Measurements from ENCODE around the gene TMEM37. TPM values are rescaled to one million over a fixed set of nuclear protein-coding genes. Genes with fewer than 3 reads are reported as not detected.
A peak's percentile ranks its signal among the peaks of the same experiment; 100 is the strongest.

TMEM37 gene
- total and polyA plus RNA-seq, 2 of the 13 experiments (the other 11 are each of a cell fraction or from before 2014, with no cell fraction given) = 37.7 to 115 TPM

DNA sequence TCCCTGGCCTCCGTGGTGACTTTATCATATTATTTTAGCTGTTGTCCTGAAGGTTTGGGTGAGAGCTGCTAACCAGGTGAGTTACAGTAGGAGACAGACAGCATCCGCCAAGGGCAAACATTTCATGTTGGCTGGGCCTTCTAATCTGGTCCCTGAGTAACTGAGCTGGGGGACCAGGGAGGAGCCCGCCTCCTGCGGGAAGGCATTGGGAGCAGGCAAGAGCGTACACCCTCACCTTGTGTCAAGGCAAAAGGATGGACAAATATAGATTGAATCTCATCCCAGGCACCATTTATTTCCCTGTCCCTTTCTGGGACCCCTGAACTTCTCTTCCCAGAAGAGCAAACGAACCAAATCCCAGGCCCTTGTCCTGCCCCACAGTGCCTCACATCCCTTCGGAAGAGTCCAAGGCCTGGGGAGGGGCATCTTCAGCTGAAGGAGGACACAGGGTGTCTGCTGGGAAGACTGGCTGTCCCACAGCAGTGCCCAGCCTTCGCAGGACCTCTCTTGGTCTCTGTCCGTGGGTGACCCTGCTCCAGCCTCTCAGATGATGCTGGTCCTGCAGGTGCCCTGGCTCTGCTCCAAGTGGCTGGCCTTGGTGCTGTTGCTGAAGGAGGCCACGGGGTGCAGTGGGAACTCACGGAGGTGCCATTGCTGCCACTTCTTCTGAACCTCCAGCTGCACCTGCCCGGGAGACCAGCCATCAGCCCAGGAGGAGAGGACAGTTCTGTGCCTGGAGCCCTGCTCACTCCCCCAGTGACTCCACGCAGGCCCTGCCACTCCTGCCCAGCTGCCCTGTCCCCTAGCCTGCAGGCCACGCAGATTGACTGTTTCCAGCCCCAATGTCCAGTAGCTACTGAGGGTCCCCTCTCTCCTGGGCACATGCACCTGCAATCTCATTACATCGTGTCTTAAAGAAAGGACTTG lies 8.2 kb downstream of the TMEM37 start (continued):
- TF ChIP-seq, protein P1, sequence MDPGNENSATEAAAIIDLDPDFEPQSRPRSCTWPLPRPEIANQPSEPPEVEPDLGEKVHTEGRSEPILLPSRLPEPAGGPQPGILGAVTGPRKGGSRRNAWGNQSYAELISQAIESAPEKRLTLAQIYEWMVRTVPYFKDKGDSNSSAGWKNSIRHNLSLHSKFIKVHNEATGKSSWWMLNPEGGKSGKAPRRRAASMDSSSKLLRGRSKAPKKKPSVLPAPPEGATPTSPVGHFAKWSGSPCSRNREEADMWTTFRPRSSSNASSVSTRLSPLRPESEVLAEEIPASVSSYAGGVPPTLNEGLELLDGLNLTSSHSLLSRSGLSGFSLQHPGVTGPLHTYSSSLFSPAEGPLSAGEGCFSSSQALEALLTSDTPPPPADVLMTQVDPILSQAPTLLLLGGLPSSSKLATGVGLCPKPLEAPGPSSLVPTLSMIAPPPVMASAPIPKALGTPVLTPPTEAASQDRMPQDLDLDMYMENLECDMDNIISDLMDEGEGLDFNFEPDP (CRISPR knock-in tag; conservative IDR thresholded peaks at IDR 0.05) = peak; percentile 89; the same call in 1 of the 2 replicates
- TF ChIP-seq NPAS2 (CRISPR knock-in tag; IDR thresholded peaks at IDR 0.05; ENCODE audit: borderline replicate concordance) = no peak
- no peak for TF ChIP-seq MYC (CRISPR knock-in tag; IDR thresholded peaks at IDR 0.05; ENCODE audit: borderline replicate concordance)
- TF ChIP-seq, protein P2, sequence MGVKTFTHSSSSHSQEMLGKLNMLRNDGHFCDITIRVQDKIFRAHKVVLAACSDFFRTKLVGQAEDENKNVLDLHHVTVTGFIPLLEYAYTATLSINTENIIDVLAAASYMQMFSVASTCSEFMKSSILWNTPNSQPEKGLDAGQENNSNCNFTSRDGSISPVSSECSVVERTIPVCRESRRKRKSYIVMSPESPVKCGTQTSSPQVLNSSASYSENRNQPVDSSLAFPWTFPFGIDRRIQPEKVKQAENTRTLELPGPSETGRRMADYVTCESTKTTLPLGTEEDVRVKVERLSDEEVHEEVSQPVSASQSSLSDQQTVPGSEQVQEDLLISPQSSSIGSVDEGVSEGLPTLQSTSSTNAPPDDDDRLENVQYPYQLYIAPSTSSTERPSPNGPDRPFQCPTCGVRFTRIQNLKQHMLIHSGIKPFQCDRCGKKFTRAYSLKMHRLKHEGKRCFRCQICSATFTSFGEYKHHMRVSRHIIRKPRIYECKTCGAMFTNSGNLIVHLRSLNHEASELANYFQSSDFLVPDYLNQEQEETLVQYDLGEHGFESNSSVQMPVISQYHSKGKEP (CRISPR knock-in tag; IDR thresholded peaks at IDR 0.05) = no peak
- TF ChIP-seq EZH2 (conservative IDR thresholded peaks at IDR 0.05; ENCODE audit: low read depth, low read length) = no peak
- no peak for TF ChIP-seq CC2D1A (CRISPR knock-in tag; IDR thresholded peaks at IDR 0.05)
- TF ChIP-seq, protein P3, sequence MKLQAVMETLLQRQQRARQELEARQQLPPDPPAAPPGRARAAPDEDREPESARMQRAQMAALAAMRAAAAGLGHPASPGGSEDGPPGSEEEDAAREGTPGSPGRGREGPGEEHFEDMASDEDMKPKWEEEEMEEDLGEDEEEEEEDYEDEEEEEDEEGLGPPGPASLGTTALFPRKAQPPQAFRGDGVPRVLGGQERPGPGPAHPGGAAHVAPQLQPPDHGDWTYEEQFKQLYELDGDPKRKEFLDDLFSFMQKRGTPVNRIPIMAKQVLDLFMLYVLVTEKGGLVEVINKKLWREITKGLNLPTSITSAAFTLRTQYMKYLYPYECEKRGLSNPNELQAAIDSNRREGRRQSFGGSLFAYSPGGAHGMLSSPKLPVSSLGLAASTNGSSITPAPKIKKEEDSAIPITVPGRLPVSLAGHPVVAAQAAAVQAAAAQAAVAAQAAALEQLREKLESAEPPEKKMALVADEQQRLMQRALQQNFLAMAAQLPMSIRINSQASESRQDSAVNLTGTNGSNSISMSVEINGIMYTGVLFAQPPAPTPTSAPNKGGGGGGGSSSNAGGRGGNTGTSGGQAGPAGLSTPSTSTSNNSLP (IDR thresholded peaks at IDR 0.05; ENCODE audit: low read depth, low read length) = no peak
- no peak for TF ChIP-seq MTF1 (CRISPR knock-in tag; IDR thresholded peaks at IDR 0.05)
- TF ChIP-seq WIZ (CRISPR knock-in tag; IDR thresholded peaks at IDR 0.05) = 0 out of 2 replicates have a peak, but pooled peaks have one; percentile 38
- no peak for TF ChIP-seq ZNF563 (CRISPR knock-in tag; IDR thresholded peaks at IDR 0.05)
- no peak for TF ChIP-seq ZNF138 (CRISPR knock-in tag; IDR thresholded peaks at IDR 0.05; ENCODE audit: low read depth)
- TF ChIP-seq ZNF382 (CRISPR knock-in tag; IDR thresholded peaks at IDR 0.05; ENCODE audit: borderline replicate concordance) = no peak
- no peak for TF ChIP-seq ZNF24 (IDR thresholded peaks at IDR 0.05)
- no peak for TF ChIP-seq ZNF816 (CRISPR knock-in tag; IDR thresholded peaks at IDR 0.05; ENCODE audit: borderline replicate concordance)
- TF ChIP-seq, protein P4, sequence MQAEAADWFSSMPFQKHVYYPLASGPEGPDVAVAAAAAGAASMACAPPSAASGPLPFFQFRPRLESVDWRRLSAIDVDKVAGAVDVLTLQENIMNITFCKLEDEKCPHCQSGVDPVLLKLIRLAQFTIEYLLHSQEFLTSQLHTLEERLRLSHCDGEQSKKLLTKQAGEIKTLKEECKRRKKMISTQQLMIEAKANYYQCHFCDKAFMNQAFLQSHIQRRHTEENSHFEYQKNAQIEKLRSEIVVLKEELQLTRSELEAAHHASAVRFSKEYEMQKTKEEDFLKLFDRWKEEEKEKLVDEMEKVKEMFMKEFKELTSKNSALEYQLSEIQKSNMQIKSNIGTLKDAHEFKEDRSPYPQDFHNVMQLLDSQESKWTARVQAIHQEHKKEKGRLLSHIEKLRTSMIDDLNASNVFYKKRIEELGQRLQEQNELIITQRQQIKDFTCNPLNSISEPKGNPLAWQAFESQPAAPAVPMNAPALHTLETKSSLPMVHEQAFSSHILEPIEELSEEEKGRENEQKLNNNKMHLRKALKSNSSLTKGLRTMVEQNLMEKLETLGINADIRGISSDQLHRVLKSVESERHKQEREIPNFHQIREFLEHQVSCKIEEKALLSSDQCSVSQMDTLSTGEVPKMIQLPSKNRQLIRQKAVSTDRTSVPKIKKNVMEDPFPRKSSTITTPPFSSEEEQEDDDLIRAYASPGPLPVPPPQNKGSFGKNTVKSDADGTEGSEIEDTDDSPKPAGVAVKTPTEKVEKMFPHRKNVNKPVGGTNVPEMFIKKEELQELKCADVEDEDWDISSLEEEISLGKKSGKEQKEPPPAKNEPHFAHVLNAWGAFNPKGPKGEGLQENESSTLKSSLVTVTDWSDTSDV (CRISPR knock-in tag; IDR thresholded peaks at IDR 0.05) = peak; percentile 59; the same call in 1 of the 2 replicates
- TF ChIP-seq ARNT (IDR thresholded peaks at IDR 0.05) = no peak
- no peak for TF ChIP-seq RBM22 (optimal IDR thresholded peaks at IDR 0.05; ENCODE audit: low read length)
- no peak for TF ChIP-seq ZFP36L2 (CRISPR knock-in tag; IDR thresholded peaks at IDR 0.05)
- TF ChIP-seq MED1 (CRISPR knock-in tag; IDR thresholded peaks at IDR 0.05) = peak; percentile 23; the same call in 1 of the 2 replicates

All from HepG2 (cell line).